DND-41 (cell line): Measurements from ENCODE around the gene SLC2A1.

Experiments used
- ATAC-seq: fragments of 200-7000 bp; cut with Tn5 transposase; 3 replicates; pipeline ENCODE4 v1.9.1; 2021; ENCODE audit warnings: low read depth; ENCODE audit not compliant: insufficient read depth
- DNase-seq: peaks from one replicate; pipeline ENCODE4 v3.0.0-alpha.2; 2020
- H2AFZ ChIP-seq: 2 replicates; pipeline ENCODE4 v1.6.0; 2012; ENCODE audit warnings: low read depth, low read length
- H3K27ac ChIP-seq: 2 replicates; pipeline ENCODE4 v1.5.1; 2012; ENCODE audit warnings: low read length, inconsistent platforms
- H3K27me3 ChIP-seq: fragments of 200-600 bp; sonication (generic); 2 replicates; pipeline ENCODE4 v1.6.0; 2012; ENCODE audit warnings: low read length, mild to moderate bottlenecking, inconsistent platforms; ENCODE audit not compliant: insufficient read depth, poor library complexity
- H3K36me3 ChIP-seq: 2 replicates; pipeline ENCODE4 v1.5.1; 2012; ENCODE audit warnings: low read length, inconsistent platforms; ENCODE audit not compliant: insufficient read depth
- H3K4me1 ChIP-seq: 2 replicates; pipeline ENCODE4 v1.5.1; 2012; ENCODE audit warnings: mild to moderate bottlenecking, low read length; ENCODE audit not compliant: insufficient read depth
- H3K4me2 ChIP-seq: 2 replicates; pipeline ENCODE4 v1.6.0; 2012; ENCODE audit warnings: mild to moderate bottlenecking, moderate library complexity, low read length, inconsistent platforms; ENCODE audit not compliant: insufficient read depth
- H3K4me3 ChIP-seq, 2 experiments: fragments of 200-600 bp in 1 of 2; shearing (Covaris generic) in 1 of 2; 2 replicates each; pipeline ENCODE4 v1.5.1; 2012 to 2016; ENCODE audit warnings: inconsistent platforms in 2 of 2, low read length in 2 of 2, mild to moderate bottlenecking in 2 of 2, low read depth in 1 of 2, moderate library complexity in 1 of 2
- H3K79me2 ChIP-seq: 2 replicates; pipeline ENCODE4 v1.6.0; 2012; ENCODE audit warnings: low read length, inconsistent platforms; ENCODE audit not compliant: insufficient read depth
- H3K9ac ChIP-seq: 2 replicates; pipeline ENCODE4 v1.6.0; 2012; ENCODE audit warnings: low read depth, mild to moderate bottlenecking, inconsistent platforms, low read length, moderate library complexity
- H3K9me3 ChIP-seq: 2 replicates; pipeline ENCODE4 v1.5.1; 2012; ENCODE audit warnings: low read length, moderate library complexity, mild to moderate bottlenecking, inconsistent platforms; ENCODE audit not compliant: insufficient read depth, severe bottlenecking
- H4K20me1 ChIP-seq: 2 replicates; pipeline ENCODE4 v1.6.0; 2012; ENCODE audit warnings: low read length; ENCODE audit not compliant: insufficient read depth
- EZH2 ChIP-seq: IDR thresholded peaks from 3 replicates; pipeline ENCODE4 v1.6.1; 2012; ENCODE audit warnings: borderline replicate concordance, low read depth, mild to moderate bottlenecking, moderate library complexity, low read length, inconsistent platforms; ENCODE audit not compliant: severe bottlenecking
- TF ChIP-seq, protein P1 (sequence below): IDR thresholded peaks from 2 replicates; pipeline ENCODE4 v1.5.1; 2012; ENCODE audit warnings: borderline replicate concordance, low read length, moderate library complexity, mild to moderate bottlenecking; ENCODE audit not compliant: poor library complexity, severe bottlenecking; ENCODE audit errors: extremely low read depth

Gene SLC2A1

GRCh38 chr1:42928859-42929258 lies 29.8 kb downstream of the SLC2A1 start:
- Histone ChIP-seq H3K4me1 (peaks cover 51% of the 10 kb centered on the region), H4K20me1 (peaks cover 58% of the 10 kb centered on the region), H3K9me3 (no peaks in the 10 kb centered on the region), H3K27ac (no peak overlapping the region), H3K79me2 (peaks cover 37% of the 10 kb centered on the region), H3K4me2 (no peak overlapping the region), H2AFZ (no peak overlapping the region), H3K27me3 (no peaks in the 10 kb centered on the region), H3K9ac (no peak overlapping the region), H3K36me3 (peaks cover 82% of the 10 kb centered on the region), H3K4me3 (no peak overlapping the region)
- DNase-seq (no peak), ATAC-seq (no peak)
- TF ChIP-seq, protein P1, sequence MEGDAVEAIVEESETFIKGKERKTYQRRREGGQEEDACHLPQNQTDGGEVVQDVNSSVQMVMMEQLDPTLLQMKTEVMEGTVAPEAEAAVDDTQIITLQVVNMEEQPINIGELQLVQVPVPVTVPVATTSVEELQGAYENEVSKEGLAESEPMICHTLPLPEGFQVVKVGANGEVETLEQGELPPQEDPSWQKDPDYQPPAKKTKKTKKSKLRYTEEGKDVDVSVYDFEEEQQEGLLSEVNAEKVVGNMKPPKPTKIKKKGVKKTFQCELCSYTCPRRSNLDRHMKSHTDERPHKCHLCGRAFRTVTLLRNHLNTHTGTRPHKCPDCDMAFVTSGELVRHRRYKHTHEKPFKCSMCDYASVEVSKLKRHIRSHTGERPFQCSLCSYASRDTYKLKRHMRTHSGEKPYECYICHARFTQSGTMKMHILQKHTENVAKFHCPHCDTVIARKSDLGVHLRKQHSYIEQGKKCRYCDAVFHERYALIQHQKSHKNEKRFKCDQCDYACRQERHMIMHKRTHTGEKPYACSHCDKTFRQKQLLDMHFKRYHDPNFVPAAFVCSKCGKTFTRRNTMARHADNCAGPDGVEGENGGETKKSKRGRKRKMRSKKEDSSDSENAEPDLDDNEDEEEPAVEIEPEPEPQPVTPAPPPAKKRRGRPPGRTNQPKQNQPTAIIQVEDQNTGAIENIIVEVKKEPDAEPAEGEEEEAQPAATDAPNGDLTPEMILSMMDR: no peak
- no peak for TF ChIP-seq EZH2

DNA sequence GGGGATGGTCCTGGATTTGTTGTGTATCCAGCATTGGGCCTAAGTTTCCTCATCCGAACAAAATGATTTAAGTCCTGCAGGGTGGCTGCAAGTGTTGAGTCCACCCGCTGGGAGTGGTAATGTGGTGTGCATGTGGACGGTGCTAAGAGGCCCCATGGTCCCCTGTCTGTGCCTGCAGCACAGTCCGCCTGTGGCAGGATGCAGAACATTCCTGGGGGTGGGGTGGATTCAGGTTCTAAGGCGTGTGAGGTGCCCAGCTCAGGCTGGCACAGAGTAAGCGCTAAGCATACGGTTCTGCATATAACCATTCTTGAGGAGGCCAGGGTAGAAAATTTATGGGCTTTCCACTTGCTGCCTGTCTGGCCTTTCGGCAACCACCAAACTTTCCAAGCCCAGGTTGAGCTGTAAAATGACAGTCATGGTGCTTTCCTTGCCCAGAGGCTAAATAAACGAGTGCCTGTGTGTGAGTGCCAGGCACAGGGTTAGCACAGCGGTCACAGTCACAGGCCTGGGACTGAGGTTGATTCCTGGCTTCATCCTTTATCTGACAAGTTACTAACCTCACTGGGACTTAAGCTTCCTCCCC lies 30.7 kb downstream of the SLC2A1 start:
- TF ChIP-seq, protein P1: no peak
- no peak for TF ChIP-seq EZH2
- H3K9me3 ChIP-seq: no peaks in the 10 kb centered on the region
- H3K27me3 ChIP-seq: no peaks in the 10 kb centered on the region
- peaks cover 73% of the 10 kb centered on the region for H3K36me3 ChIP-seq
- H3K27ac ChIP-seq: no peak overlapping the region
- DNase-seq (no peak), ATAC-seq (no peak)
- peaks cover 29% of the 10 kb centered on the region for H3K79me2 ChIP-seq
- no peak overlapping the region for H3K4me3 ChIP-seq
- peaks cover 49% of the 10 kb centered on the region for H4K20me1 ChIP-seq
- H3K4me2 ChIP-seq: no peak overlapping the region
- H2AFZ ChIP-seq: no peak overlapping the region
- H3K9ac ChIP-seq: no peak overlapping the region
- peaks cover 49% of the 10 kb centered on the region for H3K4me1 ChIP-seq

DNA sequence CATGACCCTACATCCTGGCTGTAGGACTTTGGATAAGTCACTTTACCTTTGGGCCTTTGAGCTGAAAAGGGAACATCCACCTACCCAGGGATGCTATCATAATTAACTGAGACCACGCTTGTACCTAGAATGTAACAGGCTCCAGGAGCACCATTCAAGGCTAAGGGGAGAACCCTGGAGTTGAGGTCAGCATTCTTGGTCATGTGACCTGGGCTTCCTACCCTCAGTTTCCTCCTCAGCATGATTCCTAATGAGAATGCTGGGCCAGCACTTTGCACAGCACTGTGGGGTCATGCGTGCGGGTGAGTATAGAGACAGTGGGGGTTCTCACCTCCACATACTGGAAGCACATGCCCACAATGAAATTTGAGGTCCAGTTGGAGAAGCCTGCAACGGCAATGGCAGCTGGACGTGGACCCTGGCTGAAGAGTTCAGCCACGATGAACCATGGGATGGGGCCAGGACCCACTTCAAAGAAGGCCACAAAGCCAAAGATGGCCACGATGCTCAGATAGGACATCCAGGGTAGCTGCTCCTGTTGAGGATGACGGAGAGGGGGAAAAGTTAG lies 31.3 kb downstream of the SLC2A1 start:
- Histone ChIP-seq H3K4me1 (peaks cover 46% of the 10 kb centered on the region), H3K27me3 (no peaks in the 10 kb centered on the region), H3K9ac (no peak overlapping the region), H3K9me3 (no peaks in the 10 kb centered on the region), H3K36me3 (peaks cover 67% of the 10 kb centered on the region), H2AFZ (no peak overlapping the region), H3K4me3 (no peak overlapping the region), H3K4me2 (no peak overlapping the region), H3K27ac (no peak overlapping the region), H4K20me1 (peaks cover 43% of the 10 kb centered on the region), H3K79me2 (peaks cover 22% of the 10 kb centered on the region)
- TF ChIP-seq, protein P1: no peak
- no peak for TF ChIP-seq EZH2
- ATAC-seq: no peak
- DNase-seq: no peak

DNA sequence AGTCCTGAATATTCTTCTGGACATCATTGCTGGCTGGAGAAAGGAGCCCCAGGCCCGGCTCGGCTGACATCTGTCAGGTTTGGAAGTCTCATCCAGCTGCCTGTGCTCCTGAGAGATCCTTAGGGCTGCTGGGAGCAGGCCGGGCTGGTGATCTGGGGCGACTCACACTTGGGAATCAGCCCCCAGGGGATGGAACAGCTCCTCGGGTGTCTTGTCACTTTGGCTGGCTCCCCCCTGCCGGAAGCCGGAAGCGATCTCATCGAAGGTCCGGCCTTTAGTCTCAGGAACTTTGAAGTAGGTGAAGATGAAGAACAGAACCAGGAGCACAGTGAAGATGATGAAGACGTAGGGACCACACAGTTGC lies 31.8 kb downstream of the SLC2A1 start:
- Histone ChIP-seq H2AFZ (no peak overlapping the region), H3K4me1 (peaks cover 41% of the 10 kb centered on the region), H3K9me3 (no peaks in the 10 kb centered on the region), H3K4me3 (no peak overlapping the region), H4K20me1 (peaks cover 38% of the 10 kb centered on the region), H3K4me2 (no peak overlapping the region), H3K27me3 (no peaks in the 10 kb centered on the region), H3K27ac (no peak overlapping the region), H3K79me2 (peaks cover 17% of the 10 kb centered on the region), H3K9ac (no peak overlapping the region), H3K36me3 (peaks cover 62% of the 10 kb centered on the region)
- DNase-seq: no peak
- TF ChIP-seq, protein P1: no peak
- no peak for TF ChIP-seq EZH2
- no peak for ATAC-seq
